HG02884 (cell line): ENCODE data around the gene GRIK5.

Source experiments
- ATAC-seq: cut with Tn5 transposase; IDR thresholded peaks from one replicate; pipeline ENCODE4 v1.9.1; 2021; ENCODE audit warnings: mild to moderate bottlenecking, moderate library complexity; ENCODE audit not compliant: unreplicated experiment

GRIK5 gene

GRCh38 chr19:41965106-41965505 lies 104.9 kb downstream of the GRIK5 start:
- ATAC-seq, result no peak

GRCh38 chr19:41960973-41961372 lies 109.0 kb downstream of the GRIK5 start:
- no peak for ATAC-seq

GRCh38 chr19:41959056-41960053 lies 110.7 kb downstream of the GRIK5 start, which contains the start of gene RABAC1:
TSS of gene RABAC1 (minus strand) at chr19:41959321. CDS start at chr19:41959292, 29 bp downstream.
- ATAC-seq, result peak; percentile 83

GRCh38 chr19:41958367-41959055 lies 111.5 kb downstream of the GRIK5 start:
- ATAC-seq, result peak; percentile 52

GRCh38 chr19:41957838-41958366 lies 112.1 kb downstream of the GRIK5 start:
- no peak for ATAC-seq

- ATAC-seq, result no peak
Observed at GRCh38 chr19:41957161-41957837, 112.7 kb downstream of the GRIK5 start.

GRCh38 chr19:41956621-41957020 lies 113.4 kb downstream of the GRIK5 start:
- ATAC-seq, result no peak

GRCh38 chr19:41955521-41955920 lies 114.5 kb downstream of the GRIK5 start:
- ATAC-seq, result no peak

GRCh38 chr19:41951686-41952172 lies 118.3 kb downstream of the GRIK5 start:
- no peak for ATAC-seq
